ENCODE results near the gene APELA. TPM values are rescaled to one million over a fixed set of nuclear protein-coding genes. Genes with fewer than 3 reads are reported as not detected.
"Not testable (repeated sequence)": the region's sequence is repeated elsewhere in the genome, so short reads cannot be mapped to it uniquely, and the experiment has no call there.

APELA gene
- total RNA-seq, 1 donor from 2014 or later = 0.41 TPM

- DNase-seq (ENCODE audit: low spot score in 2 of 2) = no peak
- FAIRE-seq = no peak
Measured at GRCh38 chr4:164918956-164919355, 42.0 kb downstream of the APELA start.

GRCh38 chr4:164924670-164925238 lies 47.8 kb downstream of the APELA start:
- FAIRE-seq (no peak), DNase-seq (ENCODE audit: low spot score in 2 of 2) (no peak)

DNA sequence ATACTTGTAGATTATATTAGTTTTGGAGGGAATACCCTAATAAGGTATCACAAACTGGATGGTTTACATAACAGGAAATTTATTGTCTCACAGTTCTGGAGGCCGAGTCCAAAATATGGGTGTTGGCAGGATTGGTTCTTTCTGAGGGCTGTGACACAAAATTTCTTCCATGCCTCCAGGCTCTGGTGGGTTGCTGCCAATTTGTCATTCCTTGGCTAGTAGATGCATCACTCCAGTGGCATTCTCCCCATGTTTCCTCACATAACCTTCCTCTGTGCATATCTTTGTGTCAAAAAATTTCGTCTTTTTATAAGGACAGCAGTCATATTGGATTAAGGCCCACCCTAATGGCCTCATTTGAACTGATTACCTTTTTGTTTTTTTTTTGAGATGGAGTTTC lies 49.3 kb downstream of the APELA start:
- no peak for FAIRE-seq
- no peak for DNase-seq (ENCODE audit: low spot score in 2 of 2)

DNA sequence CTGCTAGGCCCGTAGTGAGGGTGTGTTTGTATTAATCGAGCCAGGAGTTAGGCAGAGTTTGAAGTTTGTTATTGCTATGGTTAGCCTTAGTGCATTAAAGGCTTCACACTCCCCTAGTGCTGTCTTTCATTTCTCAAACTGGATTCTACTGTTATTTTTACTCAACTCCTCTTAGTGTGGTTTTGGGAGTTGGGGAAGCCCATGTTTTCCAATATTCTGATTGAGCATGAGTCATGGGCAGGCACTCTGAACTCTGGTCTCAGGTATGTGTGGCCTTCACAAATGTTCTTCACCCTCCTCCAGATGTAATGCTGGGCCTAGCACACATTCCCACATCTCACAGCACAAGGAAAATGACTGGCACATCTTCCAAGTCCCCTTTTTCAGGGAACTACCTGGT lies 50.1 kb downstream of the APELA start:
- not testable (repeated sequence) for FAIRE-seq; DNase-seq (ENCODE audit: low spot score in 2 of 2)

DNA sequence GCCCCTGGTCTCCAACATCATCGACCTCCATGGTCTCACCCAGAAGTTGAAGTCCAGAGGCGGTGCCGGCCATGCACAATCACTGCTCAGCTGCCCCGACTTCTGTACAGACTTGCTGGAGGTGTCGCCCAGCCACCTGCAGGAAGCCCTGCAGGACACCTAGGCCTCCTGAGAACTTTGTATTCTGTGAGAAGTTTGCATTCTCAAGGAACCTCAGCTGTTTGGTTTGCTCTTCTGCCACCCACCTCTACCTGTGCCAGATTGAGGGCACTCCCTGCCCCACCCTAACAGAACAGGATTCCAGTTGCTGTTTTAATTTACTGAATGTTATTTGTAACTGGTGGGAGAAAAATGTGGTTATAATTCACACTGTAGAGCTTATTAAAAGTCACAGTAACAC lies 53.7 kb downstream of the APELA start:
- FAIRE-seq = no peak
- DNase-seq (ENCODE audit: low spot score in 2 of 2) = no peak

GRCh38 chr4:164931551-164932324 lies 54.8 kb downstream of the APELA start:
- DNase-seq (ENCODE audit: low spot score in 2 of 2) (no peak), FAIRE-seq (no peak)

GRCh38 chr4:164933244-164933643 lies 56.3 kb downstream of the APELA start:
- FAIRE-seq = no peak
- DNase-seq (ENCODE audit: low spot score in 2 of 2) = no peak

DNA sequence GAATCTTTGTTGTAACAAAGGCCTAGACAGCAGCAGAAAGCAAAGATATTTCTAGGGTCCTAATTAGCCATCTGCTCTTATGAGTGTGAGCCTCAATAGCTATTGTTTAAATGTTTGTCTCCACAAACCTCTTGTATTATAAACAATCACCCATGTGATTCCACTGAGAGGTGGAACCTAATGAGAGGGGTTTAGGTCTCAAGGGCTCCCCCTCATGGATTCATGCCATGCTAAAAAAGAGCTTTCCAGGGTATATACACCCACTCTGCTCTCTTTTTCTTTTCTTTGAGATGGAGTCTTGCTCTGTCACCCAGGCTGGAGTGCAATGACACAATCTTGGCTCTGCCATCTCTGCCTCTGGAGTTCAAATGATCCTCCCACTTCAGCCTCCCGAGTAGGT lies 58.4 kb downstream of the APELA start:
- FAIRE-seq = no peak
- no peak for DNase-seq (ENCODE audit: low spot score in 2 of 2)

DNA sequence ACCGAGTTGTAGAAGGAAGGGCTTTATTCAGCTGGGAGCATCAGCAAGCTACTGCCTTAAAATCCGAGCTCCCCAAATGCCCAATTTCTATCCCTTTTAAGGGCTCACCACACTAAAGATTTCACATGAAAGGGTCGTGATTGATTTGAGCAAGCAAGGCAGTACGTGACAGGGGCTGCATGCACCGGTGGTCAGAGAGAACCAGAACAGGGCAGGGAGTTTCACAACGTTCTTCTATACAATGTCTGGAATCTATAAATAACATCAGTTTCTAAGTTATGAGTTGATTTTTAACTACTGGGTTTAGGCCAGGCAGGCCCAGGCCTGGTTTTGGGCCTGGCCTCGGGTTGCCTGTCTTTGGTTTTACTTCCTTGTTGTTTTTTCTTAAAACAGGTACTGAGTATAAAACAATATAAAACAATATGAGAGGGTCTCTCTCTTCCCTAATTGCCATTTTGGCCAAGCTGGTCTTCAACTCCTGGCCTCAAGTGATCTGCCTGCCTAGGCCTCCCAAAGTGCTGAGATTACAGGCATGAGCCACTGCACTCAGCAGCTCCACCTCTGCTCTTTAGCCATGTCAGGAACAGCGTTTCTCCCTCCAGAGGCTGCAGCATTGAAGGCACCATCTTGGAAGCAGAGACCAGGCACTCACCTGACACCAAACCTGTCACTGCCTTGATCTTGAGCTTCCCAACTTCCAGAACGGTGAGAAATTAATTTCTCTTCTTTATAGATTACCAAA lies 59.1 kb downstream of the APELA start:
- not testable (repeated sequence) for DNase-seq (ENCODE audit: low spot score in 2 of 2); FAIRE-seq

GRCh38 chr4:164937576-164938270 lies 60.7 kb downstream of the APELA start:
- DNase-seq (ENCODE audit: low spot score in 2 of 2) (no peak), FAIRE-seq (no peak)

DNA sequence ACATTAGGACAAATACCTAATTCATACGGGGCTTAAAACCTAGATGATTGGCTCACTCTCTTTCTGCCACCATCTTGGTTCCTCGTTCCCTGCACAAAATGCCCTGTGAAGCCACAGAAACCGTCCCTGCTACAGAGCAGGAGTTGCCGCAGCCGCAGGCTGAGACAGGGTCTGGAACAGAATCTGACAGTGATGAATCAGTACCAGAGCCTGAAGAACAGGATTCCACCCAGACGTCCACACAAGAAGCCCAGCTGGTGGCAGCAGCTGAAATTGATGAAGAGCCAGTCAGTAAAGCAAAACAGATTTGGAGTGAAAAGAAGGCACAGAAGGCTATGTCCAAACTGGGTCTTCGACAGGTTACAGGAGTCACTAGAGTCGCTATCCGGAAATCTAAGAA lies 66.2 kb downstream of the APELA start:
- no peak for DNase-seq (ENCODE audit: low spot score in 2 of 2)
- FAIRE-seq = no peak

GRCh38 chr4:164945146-164945545 lies 68.2 kb downstream of the APELA start:
- DNase-seq (ENCODE audit: low spot score in 2 of 2) (peak in 1 of 2 donors; percentile 18), FAIRE-seq (no peak)

- FAIRE-seq (no peak), DNase-seq (ENCODE audit: low spot score in 2 of 2) (no peak)
Measured at GRCh38 chr4:164946810-164947209, 69.8 kb downstream of the APELA start.

Other genes with a start within 250 kb of the APELA start
- not detected for gene SMIM31, start 123.0 kb upstream of the APELA start, total RNA-seq
- 1.6 TPM for gene TRIM61, start 100.5 kb downstream of the APELA start, total RNA-seq
- not detected for gene TRIM60, start 154.8 kb downstream of the APELA start, total RNA-seq
- gene TRIM75, start 176.7 kb downstream of the APELA start, total RNA-seq = not detected
- 9.4 TPM for gene TMEM192, start 235.7 kb downstream of the APELA start, total RNA-seq

Data from frontal cortex (tissue), 4 donors.